GM23338 (cell line): Measurements from ENCODE around the gene RPS26.

Experiments used
- CREB1 ChIP-seq: fragments of 250-450 bp; sonication (Bioruptor Pico); IDR thresholded peaks from 2 replicates; pipeline ENCODE4 v1.5.0; 2020; ENCODE audit warnings: low read depth, mild to moderate bottlenecking, moderate library complexity
- EZH2 ChIP-seq: fragments of 200-600 bp; sonication (generic); IDR thresholded peaks from one replicate; pipeline ENCODE4 v1.8.0; 2017; ENCODE audit warnings: antibody characterized with exemption, mild to moderate bottlenecking, low read depth; ENCODE audit not compliant: unreplicated experiment
- EZH2phosphoT487 ChIP-seq: fragments of 200-600 bp; sonication (generic); IDR thresholded peaks from one replicate; pipeline ENCODE4 v1.8.1; 2018; ENCODE audit warnings: antibody characterized with exemption; ENCODE audit not compliant: unreplicated experiment
- JUNB ChIP-seq: IDR thresholded peaks from one replicate; pipeline ENCODE4 v1.6.1; 2016; ENCODE audit warnings: antibody characterized with exemption; ENCODE audit not compliant: unreplicated experiment
- POLR2AphosphoS5 ChIP-seq: IDR thresholded peaks from 2 replicates; pipeline ENCODE4 v1.6.1; 2016; ENCODE audit warnings: antibody characterized with exemption, low read depth
- STAT1 ChIP-seq: IDR thresholded peaks from one replicate; pipeline ENCODE4 v1.6.1; 2016; ENCODE audit warnings: antibody characterized with exemption; ENCODE audit not compliant: unreplicated experiment
- ZNF114 ChIP-seq: fragments of 250-450 bp; sonication (Bioruptor Pico); IDR thresholded peaks from 2 replicates; pipeline ENCODE4 v1.5.0; 2020; ENCODE audit warnings: mild to moderate bottlenecking, moderate library complexity
- ZNF331 ChIP-seq: fragments of 250-450 bp; sonication (Bioruptor Pico); IDR thresholded peaks from 2 replicates; pipeline ENCODE4 v1.5.0; 2020; ENCODE audit warnings: low read depth, mild to moderate bottlenecking, moderate library complexity
- TF ChIP-seq, protein P1 (sequence below): IDR thresholded peaks from one replicate; pipeline ENCODE4 v1.6.1; 2018; ENCODE audit warnings: antibody characterized with exemption; ENCODE audit not compliant: unreplicated experiment
- TF ChIP-seq, protein P2 (sequence below), 2 experiments: fragments of 200-600 bp in 1 of 2; sonication (generic) in 1 of 2; conservative IDR thresholded peaks; 2 replicates each; pipeline versions ENCODE4 v1.5.1 to v1.6.1; 2016 to 2017; ENCODE audit warnings: antibody characterized with exemption in 2 of 2, low read depth in 2 of 2, mild to moderate bottlenecking in 2 of 2, moderate library complexity in 1 of 2
- TF ChIP-seq, protein P3 (sequence below): IDR thresholded peaks from 2 replicates; pipeline ENCODE4 v1.6.1; 2016; ENCODE audit warnings: antibody characterized with exemption
- TF ChIP-seq, protein P4 (sequence below): fragments of 250-450 bp; sonication (Bioruptor Pico); IDR thresholded peaks from 2 replicates; pipeline ENCODE4 v1.5.0; 2020; ENCODE audit warnings: mild to moderate bottlenecking, moderate library complexity

DNA sequence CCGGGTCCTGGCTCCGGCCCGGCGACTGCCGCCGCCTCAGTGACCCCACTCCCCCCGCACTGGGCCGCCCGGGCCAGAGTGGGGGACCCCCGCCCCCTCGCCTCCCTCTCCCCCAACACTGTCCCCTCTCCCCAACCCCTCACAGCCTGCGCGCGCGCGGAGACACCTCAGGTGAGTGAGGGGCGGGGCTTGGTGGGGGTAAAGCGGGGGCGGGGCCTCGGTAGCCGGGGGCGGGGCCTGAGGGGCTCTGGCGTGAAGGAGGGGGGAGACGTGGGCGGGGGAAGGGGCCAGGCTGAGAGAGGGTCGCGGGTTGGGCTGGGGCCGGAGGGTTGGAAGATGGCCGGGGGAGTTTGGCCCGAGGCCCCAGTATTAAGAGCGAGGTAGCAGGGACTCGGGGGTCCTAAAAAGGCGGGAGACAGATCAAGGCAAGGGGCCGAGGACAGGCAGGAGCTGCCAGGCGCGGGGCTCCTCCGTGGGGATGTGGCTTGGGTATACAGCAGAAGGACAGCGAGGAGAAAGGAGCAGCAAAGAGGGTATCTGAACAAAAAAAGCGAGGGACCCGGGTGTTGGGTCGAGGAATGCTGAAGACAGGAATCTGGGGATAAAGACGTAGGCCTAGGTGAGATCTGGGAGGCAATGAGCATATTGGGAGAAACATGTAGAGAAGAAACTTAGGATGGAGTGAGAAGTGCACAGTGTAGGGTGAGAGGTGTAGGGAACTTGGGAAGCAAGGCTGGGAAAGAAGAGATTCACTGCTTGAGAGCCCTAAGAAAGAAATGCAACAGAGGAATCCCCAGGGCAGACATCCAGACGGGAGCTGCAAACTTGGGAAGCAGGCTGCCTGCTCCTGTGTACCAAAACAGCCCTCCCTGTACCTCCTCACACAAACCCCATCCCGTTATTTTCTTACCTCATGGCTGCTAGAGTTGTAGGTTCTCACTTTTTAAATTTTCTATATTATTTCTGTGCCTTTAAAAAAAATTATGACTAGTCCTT lies 33.9 kb upstream of the RPS26 start:
- TF ChIP-seq EZH2 (no peak), EZH2phosphoT487 (no peak), POLR2AphosphoS5 (peak; percentile 23; the same call in 1 of the 2 replicates), CREB1 (CRISPR knock-in tag) (0 out of 2 replicates have a peak, but pooled peaks have one; percentile 2), ZNF331 (CRISPR knock-in tag) (no peak), ZNF114 (CRISPR knock-in tag) (no peak), STAT1 (no peak), JUNB (no peak)
- TF ChIP-seq, protein P1, sequence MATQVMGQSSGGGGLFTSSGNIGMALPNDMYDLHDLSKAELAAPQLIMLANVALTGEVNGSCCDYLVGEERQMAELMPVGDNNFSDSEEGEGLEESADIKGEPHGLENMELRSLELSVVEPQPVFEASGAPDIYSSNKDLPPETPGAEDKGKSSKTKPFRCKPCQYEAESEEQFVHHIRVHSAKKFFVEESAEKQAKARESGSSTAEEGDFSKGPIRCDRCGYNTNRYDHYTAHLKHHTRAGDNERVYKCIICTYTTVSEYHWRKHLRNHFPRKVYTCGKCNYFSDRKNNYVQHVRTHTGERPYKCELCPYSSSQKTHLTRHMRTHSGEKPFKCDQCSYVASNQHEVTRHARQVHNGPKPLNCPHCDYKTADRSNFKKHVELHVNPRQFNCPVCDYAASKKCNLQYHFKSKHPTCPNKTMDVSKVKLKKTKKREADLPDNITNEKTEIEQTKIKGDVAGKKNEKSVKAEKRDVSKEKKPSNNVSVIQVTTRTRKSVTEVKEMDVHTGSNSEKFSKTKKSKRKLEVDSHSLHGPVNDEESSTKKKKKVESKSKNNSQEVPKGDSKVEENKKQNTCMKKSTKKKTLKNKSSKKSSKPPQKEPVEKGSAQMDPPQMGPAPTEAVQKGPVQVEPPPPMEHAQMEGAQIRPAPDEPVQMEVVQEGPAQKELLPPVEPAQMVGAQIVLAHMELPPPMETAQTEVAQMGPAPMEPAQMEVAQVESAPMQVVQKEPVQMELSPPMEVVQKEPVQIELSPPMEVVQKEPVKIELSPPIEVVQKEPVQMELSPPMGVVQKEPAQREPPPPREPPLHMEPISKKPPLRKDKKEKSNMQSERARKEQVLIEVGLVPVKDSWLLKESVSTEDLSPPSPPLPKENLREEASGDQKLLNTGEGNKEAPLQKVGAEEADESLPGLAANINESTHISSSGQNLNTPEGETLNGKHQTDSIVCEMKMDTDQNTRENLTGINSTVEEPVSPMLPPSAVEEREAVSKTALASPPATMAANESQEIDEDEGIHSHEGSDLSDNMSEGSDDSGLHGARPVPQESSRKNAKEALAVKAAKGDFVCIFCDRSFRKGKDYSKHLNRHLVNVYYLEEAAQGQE: no peak
- TF ChIP-seq, protein P2, sequence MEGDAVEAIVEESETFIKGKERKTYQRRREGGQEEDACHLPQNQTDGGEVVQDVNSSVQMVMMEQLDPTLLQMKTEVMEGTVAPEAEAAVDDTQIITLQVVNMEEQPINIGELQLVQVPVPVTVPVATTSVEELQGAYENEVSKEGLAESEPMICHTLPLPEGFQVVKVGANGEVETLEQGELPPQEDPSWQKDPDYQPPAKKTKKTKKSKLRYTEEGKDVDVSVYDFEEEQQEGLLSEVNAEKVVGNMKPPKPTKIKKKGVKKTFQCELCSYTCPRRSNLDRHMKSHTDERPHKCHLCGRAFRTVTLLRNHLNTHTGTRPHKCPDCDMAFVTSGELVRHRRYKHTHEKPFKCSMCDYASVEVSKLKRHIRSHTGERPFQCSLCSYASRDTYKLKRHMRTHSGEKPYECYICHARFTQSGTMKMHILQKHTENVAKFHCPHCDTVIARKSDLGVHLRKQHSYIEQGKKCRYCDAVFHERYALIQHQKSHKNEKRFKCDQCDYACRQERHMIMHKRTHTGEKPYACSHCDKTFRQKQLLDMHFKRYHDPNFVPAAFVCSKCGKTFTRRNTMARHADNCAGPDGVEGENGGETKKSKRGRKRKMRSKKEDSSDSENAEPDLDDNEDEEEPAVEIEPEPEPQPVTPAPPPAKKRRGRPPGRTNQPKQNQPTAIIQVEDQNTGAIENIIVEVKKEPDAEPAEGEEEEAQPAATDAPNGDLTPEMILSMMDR (conservative IDR thresholded peaks at IDR 0.05; ENCODE audit: low read depth in 2 of 2): no peak
- TF ChIP-seq, protein P3, sequence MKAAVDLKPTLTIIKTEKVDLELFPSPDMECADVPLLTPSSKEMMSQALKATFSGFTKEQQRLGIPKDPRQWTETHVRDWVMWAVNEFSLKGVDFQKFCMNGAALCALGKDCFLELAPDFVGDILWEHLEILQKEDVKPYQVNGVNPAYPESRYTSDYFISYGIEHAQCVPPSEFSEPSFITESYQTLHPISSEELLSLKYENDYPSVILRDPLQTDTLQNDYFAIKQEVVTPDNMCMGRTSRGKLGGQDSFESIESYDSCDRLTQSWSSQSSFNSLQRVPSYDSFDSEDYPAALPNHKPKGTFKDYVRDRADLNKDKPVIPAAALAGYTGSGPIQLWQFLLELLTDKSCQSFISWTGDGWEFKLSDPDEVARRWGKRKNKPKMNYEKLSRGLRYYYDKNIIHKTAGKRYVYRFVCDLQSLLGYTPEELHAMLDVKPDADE: no peak
- TF ChIP-seq, protein P4, sequence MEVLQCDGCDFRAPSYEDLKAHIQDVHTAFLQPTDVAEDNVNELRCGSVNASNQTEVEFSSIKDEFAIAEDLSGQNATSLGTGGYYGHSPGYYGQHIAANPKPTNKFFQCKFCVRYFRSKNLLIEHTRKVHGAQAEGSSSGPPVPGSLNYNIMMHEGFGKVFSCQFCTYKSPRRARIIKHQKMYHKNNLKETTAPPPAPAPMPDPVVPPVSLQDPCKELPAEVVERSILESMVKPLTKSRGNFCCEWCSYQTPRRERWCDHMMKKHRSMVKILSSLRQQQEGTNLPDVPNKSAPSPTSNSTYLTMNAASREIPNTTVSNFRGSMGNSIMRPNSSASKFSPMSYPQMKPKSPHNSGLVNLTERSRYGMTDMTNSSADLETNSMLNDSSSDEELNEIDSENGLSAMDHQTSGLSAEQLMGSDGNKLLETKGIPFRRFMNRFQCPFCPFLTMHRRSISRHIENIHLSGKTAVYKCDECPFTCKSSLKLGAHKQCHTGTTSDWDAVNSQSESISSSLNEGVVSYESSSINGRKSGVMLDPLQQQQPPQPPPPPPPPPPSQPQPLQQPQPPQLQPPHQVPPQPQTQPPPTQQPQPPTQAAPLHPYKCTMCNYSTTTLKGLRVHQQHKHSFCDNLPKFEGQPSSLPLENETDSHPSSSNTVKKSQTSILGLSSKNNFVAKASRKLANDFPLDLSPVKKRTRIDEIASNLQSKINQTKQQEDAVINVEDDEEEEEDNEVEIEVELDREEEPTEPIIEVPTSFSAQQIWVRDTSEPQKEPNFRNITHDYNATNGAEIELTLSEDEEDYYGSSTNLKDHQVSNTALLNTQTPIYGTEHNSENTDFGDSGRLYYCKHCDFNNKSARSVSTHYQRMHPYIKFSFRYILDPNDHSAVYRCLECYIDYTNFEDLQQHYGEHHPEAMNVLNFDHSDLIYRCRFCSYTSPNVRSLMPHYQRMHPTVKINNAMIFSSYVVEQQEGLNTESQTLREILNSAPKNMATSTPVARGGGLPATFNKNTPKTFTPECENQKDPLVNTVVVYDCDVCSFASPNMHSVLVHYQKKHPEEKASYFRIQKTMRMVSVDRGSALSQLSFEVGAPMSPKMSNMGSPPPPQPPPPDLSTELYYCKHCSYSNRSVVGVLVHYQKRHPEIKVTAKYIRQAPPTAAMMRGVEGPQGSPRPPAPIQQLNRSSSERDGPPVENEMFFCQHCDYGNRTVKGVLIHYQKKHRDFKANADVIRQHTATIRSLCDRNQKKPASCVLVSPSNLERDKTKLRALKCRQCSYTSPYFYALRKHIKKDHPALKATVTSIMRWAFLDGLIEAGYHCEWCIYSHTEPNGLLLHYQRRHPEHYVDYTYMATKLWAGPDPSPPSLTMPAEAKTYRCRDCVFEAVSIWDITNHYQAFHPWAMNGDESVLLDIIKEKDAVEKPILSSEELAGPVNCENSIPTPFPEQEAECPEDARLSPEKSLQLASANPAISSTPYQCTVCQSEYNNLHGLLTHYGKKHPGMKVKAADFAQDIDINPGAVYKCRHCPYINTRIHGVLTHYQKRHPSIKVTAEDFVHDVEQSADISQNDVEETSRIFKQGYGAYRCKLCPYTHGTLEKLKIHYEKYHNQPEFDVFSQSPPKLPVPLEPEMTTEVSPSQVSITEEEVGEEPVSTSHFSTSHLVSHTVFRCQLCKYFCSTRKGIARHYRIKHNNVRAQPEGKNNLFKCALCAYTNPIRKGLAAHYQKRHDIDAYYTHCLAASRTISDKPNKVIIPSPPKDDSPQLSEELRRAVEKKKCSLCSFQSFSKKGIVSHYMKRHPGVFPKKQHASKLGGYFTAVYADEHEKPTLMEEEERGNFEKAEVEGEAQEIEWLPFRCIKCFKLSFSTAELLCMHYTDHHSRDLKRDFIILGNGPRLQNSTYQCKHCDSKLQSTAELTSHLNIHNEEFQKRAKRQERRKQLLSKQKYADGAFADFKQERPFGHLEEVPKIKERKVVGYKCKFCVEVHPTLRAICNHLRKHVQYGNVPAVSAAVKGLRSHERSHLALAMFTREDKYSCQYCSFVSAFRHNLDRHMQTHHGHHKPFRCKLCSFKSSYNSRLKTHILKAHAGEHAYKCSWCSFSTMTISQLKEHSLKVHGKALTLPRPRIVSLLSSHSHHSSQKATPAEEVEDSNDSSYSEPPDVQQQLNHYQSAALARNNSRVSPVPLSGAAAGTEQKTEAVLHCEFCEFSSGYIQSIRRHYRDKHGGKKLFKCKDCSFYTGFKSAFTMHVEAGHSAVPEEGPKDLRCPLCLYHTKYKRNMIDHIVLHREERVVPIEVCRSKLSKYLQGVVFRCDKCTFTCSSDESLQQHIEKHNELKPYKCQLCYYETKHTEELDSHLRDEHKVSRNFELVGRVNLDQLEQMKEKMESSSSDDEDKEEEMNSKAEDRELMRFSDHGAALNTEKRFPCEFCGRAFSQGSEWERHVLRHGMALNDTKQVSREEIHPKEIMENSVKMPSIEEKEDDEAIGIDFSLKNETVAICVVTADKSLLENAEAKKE (CRISPR knock-in tag): no peak
